ENCODE data around the gene KCNK18. TPM values are rescaled to one million over a fixed set of nuclear protein-coding genes. Genes with fewer than 3 reads are reported as not detected.
"Not testable (repeated sequence)": the region's sequence is repeated elsewhere in the genome, so short reads cannot be mapped to it uniquely, and the experiment has no call there.

KCNK18 gene
- total RNA-seq, 2 experiments from 2014 or later = not detected

- no peaks in the 10 kb centered on the region for H3K36me3 Mint-ChIP-seq (ENCODE audit: low read depth)
- H3K9me3 Mint-ChIP-seq = no peaks in the 10 kb centered on the region
- H3K4me1 Mint-ChIP-seq (ENCODE audit: low read depth) = no peaks in the 10 kb centered on the region
- no peak overlapping the region for H3K4me3 Mint-ChIP-seq
- CTCF ChIA-PET = interaction anchor here (0.6 to 2.2 kb wide), 2 partner anchors 96 to 172 kb away, joined by 4 to 12 read pairs; no protein-coding TSS in a partner anchor
- no peak overlapping the region for H3K27ac Mint-ChIP-seq
- intact Hi-C loops (cut with micrococcal nuclease) = no loop called here
- no peak for DNase-seq
- peaks cover 12% of the 10 kb centered on the region for H3K27me3 Mint-ChIP-seq (ENCODE audit: low read depth)
These were observed 26.6 kb downstream of the KCNK18 start for GRCh38 chr10:117223693-117224430.

DNA sequence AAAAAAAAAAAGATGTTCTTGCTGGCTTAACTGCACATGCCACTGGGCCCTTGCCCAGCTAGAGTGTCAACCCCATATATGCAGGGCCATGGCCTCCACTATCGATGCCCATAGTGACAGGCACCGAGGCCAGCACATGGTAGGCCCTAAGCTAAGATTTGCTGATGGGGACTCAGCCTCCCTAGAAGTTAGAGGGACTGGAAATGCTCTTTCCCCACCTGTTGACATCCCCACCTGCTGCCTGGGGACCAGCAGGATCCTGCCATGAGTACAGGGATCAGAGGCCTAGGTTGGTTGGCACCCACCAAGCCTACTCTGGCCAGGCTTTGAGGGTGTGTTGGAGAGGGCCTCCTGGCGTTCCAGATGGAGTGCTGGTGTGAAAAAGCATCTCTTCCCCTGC lies 27.6 kb downstream of the KCNK18 start:
- no peaks in the 10 kb centered on the region for H3K36me3 Mint-ChIP-seq (ENCODE audit: low read depth)
- no peak overlapping the region for H3K4me3 Mint-ChIP-seq
- H3K27ac Mint-ChIP-seq = no peak overlapping the region
- no peaks in the 10 kb centered on the region for H3K9me3 Mint-ChIP-seq
- CTCF ChIA-PET = interaction anchor here (0.6 to 2.2 kb wide), 2 partner anchors 95 to 170 kb away, joined by 4 to 12 read pairs; no protein-coding TSS in a partner anchor
- H3K27me3 Mint-ChIP-seq (ENCODE audit: low read depth) = peaks cover 19% of the 10 kb centered on the region
- DNase-seq = no peak
- intact Hi-C loops (cut with micrococcal nuclease) = no loop called here
- H3K4me1 Mint-ChIP-seq (ENCODE audit: low read depth) = no peaks in the 10 kb centered on the region

DNA sequence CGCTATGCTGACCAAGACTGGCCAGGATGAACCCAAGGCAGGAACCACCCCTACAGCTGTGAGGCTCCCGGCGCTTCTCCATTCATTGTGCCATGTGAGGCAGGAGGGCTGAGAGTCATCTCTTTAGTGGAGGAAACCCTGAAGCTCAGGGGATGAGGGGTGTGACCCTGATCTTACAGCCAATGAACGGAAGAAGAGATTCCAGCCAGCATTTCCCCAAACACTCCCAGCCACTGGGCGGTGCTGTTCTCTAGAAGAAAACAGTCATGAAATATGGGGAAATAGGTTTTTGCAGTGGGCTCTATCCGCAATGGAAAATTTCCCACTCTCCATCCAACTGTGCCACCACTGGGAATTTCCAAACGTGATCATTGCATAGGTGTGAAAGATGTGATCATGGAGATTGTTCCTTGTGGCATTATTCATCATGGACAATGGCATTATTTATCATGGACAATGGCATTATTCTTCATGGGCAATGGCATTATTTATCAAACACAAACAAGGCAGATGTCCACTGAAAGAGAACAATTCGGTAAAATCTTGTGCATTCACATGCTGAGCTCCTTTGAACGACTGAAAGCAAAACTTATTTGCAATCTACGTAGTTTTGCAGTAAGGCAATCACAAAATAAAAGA lies 29.6 kb downstream of the KCNK18 start:
- H3K4me3 Mint-ChIP-seq = no peak overlapping the region
- intact Hi-C loops (cut with micrococcal nuclease) = no loop called here
- peaks cover 35% of the 10 kb centered on the region for H3K27me3 Mint-ChIP-seq (ENCODE audit: low read depth)
- H3K27ac Mint-ChIP-seq = no peak overlapping the region
- peak; percentile 28 for DNase-seq
- no peaks in the 10 kb centered on the region for H3K4me1 Mint-ChIP-seq (ENCODE audit: low read depth)
- CTCF ChIA-PET = interaction anchor here (1.3 to 3.7 kb wide), 2 partner anchors 10 to 22 kb away, joined by 3 to 20 read pairs; no protein-coding TSS in a partner anchor
- no peaks in the 10 kb centered on the region for H3K9me3 Mint-ChIP-seq
- H3K36me3 Mint-ChIP-seq (ENCODE audit: low read depth) = no peaks in the 10 kb centered on the region

GRCh38 chr10:117228210-117228609 lies 30.9 kb downstream of the KCNK18 start:
- H3K9me3 Mint-ChIP-seq = no peaks in the 10 kb centered on the region
- H3K27me3 Mint-ChIP-seq (ENCODE audit: low read depth) = peaks cover 45% of the 10 kb centered on the region
- intact Hi-C loops (cut with micrococcal nuclease) = no loop called here
- no peak overlapping the region for H3K27ac Mint-ChIP-seq
- CTCF ChIA-PET = interaction anchor here (2.2 to 3.7 kb wide), 2 partner anchors 11 to 18 kb away, joined by 5 to 20 read pairs; no protein-coding TSS in a partner anchor
- H3K36me3 Mint-ChIP-seq (ENCODE audit: low read depth) = no peaks in the 10 kb centered on the region
- H3K4me3 Mint-ChIP-seq = no peak overlapping the region
- H3K4me1 Mint-ChIP-seq (ENCODE audit: low read depth) = no peaks in the 10 kb centered on the region
- no peak for DNase-seq

- intact Hi-C loops (cut with micrococcal nuclease); H3K36me3 Mint-ChIP-seq (ENCODE audit: low read depth); H3K4me1 Mint-ChIP-seq (ENCODE audit: low read depth); H3K9me3 Mint-ChIP-seq; H3K27ac Mint-ChIP-seq; H3K4me3 Mint-ChIP-seq; DNase-seq: not testable (repeated sequence)
- peaks cover 49% of the 10 kb centered on the region for H3K27me3 Mint-ChIP-seq (ENCODE audit: low read depth)
- CTCF ChIA-PET = interaction anchor here (0.6 to 2.2 kb wide), 4 partner anchors 14 to 435 kb away, joined by 3 to 7 read pairs (median 4); no protein-coding TSS in a partner anchor
These were observed 32.8 kb downstream of the KCNK18 start for GRCh38 chr10:117230107-117230506.

- CTCF ChIA-PET = interaction anchor here (1.3 kb wide), 1 partner anchor 21 kb away, joined by 3 read pairs; no protein-coding TSS in a partner anchor
- no peak for DNase-seq
- intact Hi-C loops (cut with micrococcal nuclease) = no loop called here
- Mint-ChIP-seq H3K27ac (no peak overlapping the region), H3K27me3 (ENCODE audit: low read depth) (peaks cover 33% of the 10 kb centered on the region), H3K36me3 (ENCODE audit: low read depth) (no peaks in the 10 kb centered on the region), H3K9me3 (peaks cover 1% of the 10 kb centered on the region), H3K4me3 (no peak overlapping the region), H3K4me1 (ENCODE audit: low read depth) (peaks cover 4% of the 10 kb centered on the region)
These were observed 40.2 kb downstream of the KCNK18 start for GRCh38 chr10:117237401-117237991.

DNA sequence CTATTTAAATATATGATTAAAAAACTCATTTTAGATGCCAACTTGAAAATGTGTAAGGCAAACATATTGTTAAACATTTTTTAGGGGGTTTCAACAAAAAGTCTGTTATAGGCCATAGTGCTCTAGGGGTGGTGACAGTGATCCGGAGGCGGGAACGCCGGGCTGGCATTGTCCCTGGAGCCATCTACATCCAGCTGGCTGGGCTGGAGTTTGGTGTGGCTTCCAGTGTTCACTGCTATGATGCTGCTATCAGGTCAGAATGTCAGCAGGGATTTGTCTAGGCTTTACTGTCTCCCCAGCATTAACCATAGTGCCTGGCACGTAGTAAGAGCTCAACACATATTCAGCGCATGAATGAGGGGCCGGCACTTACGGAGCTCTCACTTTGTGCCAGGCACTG lies 41.8 kb downstream of the KCNK18 start:
- Mint-ChIP-seq H3K27me3 (ENCODE audit: low read depth) (peaks cover 37% of the 10 kb centered on the region), H3K27ac (no peak overlapping the region), H3K4me1 (ENCODE audit: low read depth) (peaks cover 4% of the 10 kb centered on the region), H3K36me3 (ENCODE audit: low read depth) (no peaks in the 10 kb centered on the region), H3K9me3 (peaks cover 1% of the 10 kb centered on the region), H3K4me3 (no peak overlapping the region)
- intact Hi-C loops (cut with micrococcal nuclease) = no loop called here
- no peak for DNase-seq
- CTCF ChIA-PET = interaction anchor here (1.4 kb wide), 1 partner anchor 22 kb away, joined by 7 read pairs; no protein-coding TSS in a partner anchor

DNA sequence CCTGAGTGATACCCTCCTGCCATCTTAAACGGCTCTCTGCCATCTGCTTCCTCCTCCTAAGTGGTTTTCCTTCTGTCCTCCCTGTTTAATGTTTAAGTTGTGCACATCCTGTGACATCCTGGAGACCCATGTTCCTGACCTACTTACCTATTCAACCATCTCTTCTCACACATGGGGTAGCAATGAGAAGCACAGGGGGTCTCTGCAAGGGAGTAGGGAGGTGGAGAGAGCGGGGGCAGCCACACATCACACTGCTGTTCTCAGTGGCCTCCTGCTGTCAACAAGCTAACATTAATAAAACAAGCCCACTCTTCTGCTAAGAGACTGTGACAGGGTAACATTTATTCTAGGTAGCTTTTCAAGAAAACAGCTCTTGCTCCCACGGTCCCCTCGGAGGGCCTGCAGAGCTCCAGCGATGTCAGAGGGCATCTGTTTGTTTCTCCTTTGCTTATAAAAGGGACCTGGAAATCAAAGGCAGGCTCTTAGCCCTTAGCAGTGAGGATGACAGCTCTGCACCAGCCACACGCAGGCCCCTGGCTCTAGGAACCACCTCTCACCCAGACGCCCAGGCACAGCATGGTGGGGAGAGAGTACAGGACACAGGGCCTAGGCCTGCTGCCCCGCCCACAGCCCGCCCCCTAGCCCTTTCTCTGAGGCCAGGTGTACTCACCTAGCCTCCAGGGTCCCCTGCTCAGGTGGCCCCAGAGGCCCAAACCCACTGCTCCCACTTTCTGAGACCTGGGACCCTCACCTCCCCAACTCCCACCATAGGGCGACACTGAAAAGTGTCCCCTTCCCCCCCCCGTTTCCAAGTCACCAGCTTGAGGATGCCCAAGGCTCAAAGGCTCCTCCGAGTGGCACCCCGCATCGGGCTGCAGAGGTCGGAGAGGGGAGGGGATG lies 42.7 kb downstream of the KCNK18 start:
- CTCF ChIA-PET = interaction anchor here (1.4 kb wide), 1 partner anchor 23 kb away, joined by 7 read pairs; no protein-coding TSS in a partner anchor
- H3K4me3 Mint-ChIP-seq = no peak overlapping the region
- intact Hi-C loops (cut with micrococcal nuclease) = no loop called here
- H3K4me1 Mint-ChIP-seq (ENCODE audit: low read depth) = peaks cover 4% of the 10 kb centered on the region
- peaks cover 43% of the 10 kb centered on the region for H3K27me3 Mint-ChIP-seq (ENCODE audit: low read depth)
- H3K9me3 Mint-ChIP-seq = peaks cover 1% of the 10 kb centered on the region
- H3K36me3 Mint-ChIP-seq (ENCODE audit: low read depth) = no peaks in the 10 kb centered on the region
- no peak for DNase-seq
- H3K27ac Mint-ChIP-seq = no peak overlapping the region

GRCh38 chr10:117240621-117241529 lies 43.6 kb downstream of the KCNK18 start, which contains the start of gene SLC18A2:
Gene SLC18A2, plus strand, starts transcription at chr10:117241114. Its CDS starts 580 bp downstream, at chr10:117241694.
- peak within 1 kb of the TSS; percentile 34 for H3K4me3 Mint-ChIP-seq

GRCh38 chr10:117241541-117242462 lies 44.5 kb downstream of the KCNK18 start:
- Mint-ChIP-seq H3K27me3 (ENCODE audit: low read depth) (peaks cover 47% of the 10 kb centered on the region), H3K9me3 (peaks cover 1% of the 10 kb centered on the region), H3K36me3 (ENCODE audit: low read depth) (no peaks in the 10 kb centered on the region), H3K4me3 (peak overlapping the region; percentile 34), H3K27ac (no peak overlapping the region), H3K4me1 (ENCODE audit: low read depth) (peaks cover 4% of the 10 kb centered on the region)
- CTCF ChIA-PET = interaction anchor here (1.4 kb wide), 1 partner anchor 25 kb away, joined by 3 read pairs; no protein-coding TSS in a partner anchor
- DNase-seq = no peak
- intact Hi-C loops (cut with micrococcal nuclease) = no loop called here

More at GRCh38 chr10:117240621-117241529, 43.6 kb downstream of the KCNK18 start, which contains the start of gene SLC18A2:
- peaks cover 1% of the 10 kb centered on the region for H3K9me3 Mint-ChIP-seq
- no peak within 1 kb of the TSS for H3K27ac Mint-ChIP-seq
- H3K4me1 Mint-ChIP-seq (ENCODE audit: low read depth) = peaks cover 4% of the 10 kb centered on the region
- intact Hi-C loops (cut with micrococcal nuclease) = no loop called here
- H3K36me3 Mint-ChIP-seq (ENCODE audit: low read depth) = no peaks in the 10 kb centered on the region
- DNase-seq = no peak
- CTCF ChIA-PET = interaction anchor here (1.4 kb wide), 1 partner anchor 24 kb away, joined by 3 read pairs; no protein-coding TSS in a partner anchor
- peaks cover 49% of the 10 kb centered on the region for H3K27me3 Mint-ChIP-seq (ENCODE audit: low read depth)

Data from activated naive CD4-positive, alpha-beta T cell treated with anti-CD3 and anti-CD28 coated beads for 36 hours (primary cell).